ENCODE results near the gene WASHC4.

- TF ChIP-seq CTCF (conservative IDR thresholded peaks at IDR 0.05 in 1 of 2, IDR thresholded peaks at IDR 0.05 in 1 of 2; ENCODE audit: extremely low read depth in 1 of 2, insufficient read depth in 1 of 2, low read depth in 1 of 2, low read length in 2 of 2) = no peak
- no peak for TF ChIP-seq EZH2 (IDR thresholded peaks at IDR 0.05; ENCODE audit: borderline replicate concordance, low read length)
Observed at GRCh38 chr12:105205322-105206048, 98.0 kb downstream of the WASHC4 start.
